Caco-2 (cell line): ENCODE results near the gene PRKAR1B. TPM values are rescaled to one million over a fixed set of nuclear protein-coding genes. Genes with fewer than 3 reads are reported as not detected.

Source experiments
- BruUV-seq: library from RNA; stranded (reverse); fragments of 400-500 nt; replicated peaks from 2 replicates; lab custom pipeline; 2021; lab: Mats Ljungman, UMichigan
- CTCF ChIA-PET: fragments of 300-600 bp; sonication (Branson Sonifier 250); formaldehyde crosslinking; loops from one replicate; lab custom pipeline; 2022; ENCODE audit warnings: antibody characterized with exemption; lab: Charles Lee
- POLR2A ChIA-PET: fragments of 300-600 bp; sonication (Branson Sonifier 250); formaldehyde crosslinking; loops from one replicate; lab custom pipeline; 2022; ENCODE audit warnings: antibody characterized with exemption; lab: Charles Lee
- DNase-seq, 2 experiments: peaks; one replicate each; pipeline versions ENCODE4 v3.0.0 to v3.0.0-alpha.2; 2020 to 2022
- H3K27me3 ChIP-seq: replicated peaks from 2 replicates; pipeline ENCODE4 v1.6.0; 2011; ENCODE audit warnings: low read length; ENCODE audit not compliant: control insufficient read depth, insufficient read depth
- H3K36me3 ChIP-seq: 2 replicates; pipeline ENCODE4 v1.5.1; 2011; ENCODE audit warnings: low read length; ENCODE audit not compliant: control insufficient read depth, insufficient read depth
- H3K4me1 ChIP-seq: fragments of 250-450 bp; sonication (Bioruptor Pico); 2 replicates; pipeline ENCODE4 v1.5.1; 2020; ENCODE audit warnings: mild to moderate bottlenecking
- H3K4me3 ChIP-seq: 2 replicates; pipeline ENCODE4 v1.5.1; 2011; ENCODE audit warnings: low read depth, mild to moderate bottlenecking, control low read depth, low read length
- H3K9me3 ChIP-seq: fragments of 250-450 bp; sonication (Bioruptor Pico); 2 replicates; pipeline ENCODE4 v1.5.1; 2020; ENCODE audit warnings: mild to moderate bottlenecking, moderate library complexity
- H3K27ac Mint-ChIP-seq: one replicate; pipeline ENCODE4 v1.8.0; 2022; ENCODE audit warnings: mixed read lengths; ENCODE audit not compliant: unreplicated experiment
- H3K27me3 Mint-ChIP-seq: one replicate; pipeline ENCODE4 v1.8.0; 2022; ENCODE audit warnings: mixed read lengths; ENCODE audit not compliant: insufficient read depth, unreplicated experiment
- H3K36me3 Mint-ChIP-seq: one replicate; pipeline ENCODE4 v1.8.0; 2022; ENCODE audit warnings: mild to moderate bottlenecking, mixed read lengths; ENCODE audit not compliant: insufficient read depth, unreplicated experiment
- H3K4me1 Mint-ChIP-seq: one replicate; pipeline ENCODE4 v1.8.0; 2022; ENCODE audit warnings: low read depth, mixed read lengths; ENCODE audit not compliant: unreplicated experiment
- H3K4me3 Mint-ChIP-seq: one replicate; pipeline ENCODE4 v1.8.0; 2022; ENCODE audit warnings: mild to moderate bottlenecking, moderate library complexity, mixed read lengths; ENCODE audit not compliant: unreplicated experiment
- H3K9me3 Mint-ChIP-seq: one replicate; pipeline ENCODE4 v1.8.0; 2022; ENCODE audit warnings: mixed read lengths; ENCODE audit not compliant: unreplicated experiment
- intact Hi-C: fragments of 100-400 bp; cut with micrococcal nuclease; formaldehyde crosslinking; loops from one replicate; pipeline ENCODE4 v1.10.0; 2022; ENCODE audit not compliant: unreplicated experiment
- total RNA-seq: library from RNA; stranded (reverse); gene quantifications from 2 replicates; pipeline ENCODE4 v1.2.3, GENCODE V29; 2022
- TF ChIP-seq, protein P1 (sequence below), 2 experiments: fragments of 200-600 bp in 1 of 2; IDR thresholded peaks; 1 replicate in 1 of 2; 2 replicates in 1 of 2; pipeline versions ENCODE4 v1.5.1 to v1.8.0; 2011 to 2022; ENCODE audit warnings: antibody characterized with exemption in 1 of 2, control low read depth in 1 of 2, inconsistent platforms in 1 of 2, low read depth in 1 of 2, low read length in 1 of 2, mild to moderate bottlenecking in 1 of 2, moderate library complexity in 1 of 2; ENCODE audit not compliant: insufficient read depth in 1 of 2, severe bottlenecking in 1 of 2, unreplicated experiment in 1 of 2

PRKAR1B gene
- total RNA-seq, 1 experiment from 2014 or later, result 56.6 TPM

DNA sequence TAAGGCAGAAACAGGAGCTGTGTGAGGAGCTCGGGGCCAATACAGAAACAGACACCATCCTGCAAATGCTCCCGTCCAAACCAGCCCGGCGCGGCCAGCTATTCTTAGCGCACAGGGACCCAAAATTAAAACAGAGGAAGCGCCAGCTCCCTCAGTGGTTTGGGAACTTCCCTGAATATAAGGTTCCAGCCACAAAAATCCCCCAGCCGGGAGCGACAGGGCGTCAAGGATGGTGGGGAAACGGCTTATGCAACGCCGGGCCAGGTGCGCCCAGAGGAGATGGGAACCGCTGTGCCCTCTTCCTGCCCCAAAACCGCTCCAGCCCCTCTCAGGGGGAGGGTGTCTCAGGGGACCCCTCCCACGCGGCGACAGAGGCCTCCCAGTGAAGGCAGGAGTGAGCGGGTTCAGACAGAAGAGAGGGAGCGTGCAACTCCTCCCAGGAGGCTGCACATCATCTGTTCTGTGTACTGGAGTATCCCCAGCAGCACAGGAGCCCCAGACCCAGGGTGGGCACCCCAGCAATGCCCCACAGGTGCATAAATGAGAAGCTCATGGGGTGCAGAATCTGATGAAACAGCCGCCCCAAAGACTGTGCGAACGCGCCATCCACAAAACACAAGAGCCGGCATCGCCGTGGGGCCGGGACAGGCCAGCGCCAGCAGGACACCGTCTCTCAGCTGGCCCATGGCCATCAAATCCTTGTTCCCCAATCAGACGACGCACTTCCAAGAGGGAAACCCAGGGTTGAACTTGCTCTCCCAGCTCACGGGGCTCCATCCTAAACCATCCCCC is 133.6 kb downstream of the PRKAR1B start:
- Histone ChIP-seq H3K9me3 (peaks cover 2% of the 10 kb centered on the region; the same call in 1 of the 2 replicates), H3K4me3 (no peak overlapping the region), H3K27me3 (no peaks in the 10 kb centered on the region), H3K4me1 (no peaks in the 10 kb centered on the region), H3K36me3 (peaks cover 2% of the 10 kb centered on the region; the same call in 1 of the 2 replicates)
- no peak for DNase-seq
- H3K27ac Mint-ChIP-seq, result no peak overlapping the region
- intact Hi-C loops, result no loop called here
- H3K9me3 Mint-ChIP-seq, result peaks cover 9% of the 10 kb centered on the region
- no TSS peak for BruUV-seq
- H3K4me3 Mint-ChIP-seq, result no peak overlapping the region
- ChIA-PET POLR2A (no interaction called here), CTCF (no interaction called here)
- no peaks in the 10 kb centered on the region for H3K27me3 Mint-ChIP-seq
- H3K4me1 Mint-ChIP-seq, result peaks cover 5% of the 10 kb centered on the region
- TF ChIP-seq, protein P1, sequence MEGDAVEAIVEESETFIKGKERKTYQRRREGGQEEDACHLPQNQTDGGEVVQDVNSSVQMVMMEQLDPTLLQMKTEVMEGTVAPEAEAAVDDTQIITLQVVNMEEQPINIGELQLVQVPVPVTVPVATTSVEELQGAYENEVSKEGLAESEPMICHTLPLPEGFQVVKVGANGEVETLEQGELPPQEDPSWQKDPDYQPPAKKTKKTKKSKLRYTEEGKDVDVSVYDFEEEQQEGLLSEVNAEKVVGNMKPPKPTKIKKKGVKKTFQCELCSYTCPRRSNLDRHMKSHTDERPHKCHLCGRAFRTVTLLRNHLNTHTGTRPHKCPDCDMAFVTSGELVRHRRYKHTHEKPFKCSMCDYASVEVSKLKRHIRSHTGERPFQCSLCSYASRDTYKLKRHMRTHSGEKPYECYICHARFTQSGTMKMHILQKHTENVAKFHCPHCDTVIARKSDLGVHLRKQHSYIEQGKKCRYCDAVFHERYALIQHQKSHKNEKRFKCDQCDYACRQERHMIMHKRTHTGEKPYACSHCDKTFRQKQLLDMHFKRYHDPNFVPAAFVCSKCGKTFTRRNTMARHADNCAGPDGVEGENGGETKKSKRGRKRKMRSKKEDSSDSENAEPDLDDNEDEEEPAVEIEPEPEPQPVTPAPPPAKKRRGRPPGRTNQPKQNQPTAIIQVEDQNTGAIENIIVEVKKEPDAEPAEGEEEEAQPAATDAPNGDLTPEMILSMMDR (IDR thresholded peaks at IDR 0.05; ENCODE audit: insufficient read depth in 1 of 2, low read depth in 1 of 2, low read length in 1 of 2, severe bottlenecking in 1 of 2, unreplicated experiment in 1 of 2), result no peak
- peaks cover 22% of the 10 kb centered on the region for H3K36me3 Mint-ChIP-seq

DNA sequence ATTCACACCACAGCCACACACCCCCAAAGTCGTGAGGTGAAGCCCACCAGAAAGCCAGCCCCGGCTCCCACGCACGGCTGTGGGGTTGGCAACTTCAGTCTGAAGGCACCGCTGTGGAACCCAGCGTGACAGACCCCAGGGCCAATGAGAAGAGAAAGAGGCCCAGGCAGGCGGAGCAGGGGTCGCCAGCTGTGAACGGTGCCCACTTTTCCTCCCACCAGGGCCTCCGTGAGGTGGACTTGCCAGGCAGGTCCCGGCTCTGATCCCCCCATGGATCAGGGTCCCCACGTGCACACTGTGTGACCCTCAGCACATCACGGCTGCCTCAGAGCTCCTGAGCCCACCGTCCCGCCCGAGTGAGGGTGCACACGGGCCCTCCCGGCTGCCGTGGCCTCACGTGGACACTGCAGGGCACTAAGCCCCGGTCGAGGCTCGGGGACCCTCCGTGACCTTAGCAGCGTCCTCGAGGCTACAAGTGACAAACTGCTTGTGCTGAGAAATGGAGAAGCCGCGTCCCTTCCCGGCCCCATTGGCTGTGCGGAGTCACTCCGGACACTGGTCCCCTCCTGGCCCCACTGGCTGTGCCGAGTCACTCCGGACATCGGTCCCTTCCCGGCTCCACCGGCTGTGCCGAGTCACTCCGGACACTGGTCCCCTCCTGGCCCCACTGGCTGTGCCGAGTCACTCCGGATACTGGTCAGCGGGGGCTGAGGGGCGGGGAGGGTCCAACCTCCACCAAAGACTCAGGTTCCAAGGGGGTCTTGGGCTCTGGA is 135.0 kb downstream of the PRKAR1B start:
- no TSS peak for BruUV-seq
- no peak for DNase-seq
- H3K36me3 Mint-ChIP-seq, result peaks cover 32% of the 10 kb centered on the region
- TF ChIP-seq, protein P1 (IDR thresholded peaks at IDR 0.05; ENCODE audit: insufficient read depth in 1 of 2, low read depth in 1 of 2, low read length in 1 of 2, severe bottlenecking in 1 of 2, unreplicated experiment in 1 of 2), result no peak
- CTCF ChIA-PET, result no interaction called here
- peaks cover 17% of the 10 kb centered on the region for H3K9me3 Mint-ChIP-seq
- Histone ChIP-seq H3K36me3 (peaks cover 3% of the 10 kb centered on the region; the same call in 1 of the 2 replicates), H3K9me3 (peaks cover 2% of the 10 kb centered on the region; the same call in 1 of the 2 replicates), H3K4me1 (peaks cover 12% of the 10 kb centered on the region), H3K4me3 (no peak overlapping the region), H3K27me3 (no peaks in the 10 kb centered on the region)
- H3K27ac Mint-ChIP-seq, result no peak overlapping the region
- peaks cover 1% of the 10 kb centered on the region for H3K4me1 Mint-ChIP-seq
- no peak overlapping the region for H3K4me3 Mint-ChIP-seq
- no peaks in the 10 kb centered on the region for H3K27me3 Mint-ChIP-seq
- POLR2A ChIA-PET, result no interaction called here
- intact Hi-C loops, result no loop called here

DNA sequence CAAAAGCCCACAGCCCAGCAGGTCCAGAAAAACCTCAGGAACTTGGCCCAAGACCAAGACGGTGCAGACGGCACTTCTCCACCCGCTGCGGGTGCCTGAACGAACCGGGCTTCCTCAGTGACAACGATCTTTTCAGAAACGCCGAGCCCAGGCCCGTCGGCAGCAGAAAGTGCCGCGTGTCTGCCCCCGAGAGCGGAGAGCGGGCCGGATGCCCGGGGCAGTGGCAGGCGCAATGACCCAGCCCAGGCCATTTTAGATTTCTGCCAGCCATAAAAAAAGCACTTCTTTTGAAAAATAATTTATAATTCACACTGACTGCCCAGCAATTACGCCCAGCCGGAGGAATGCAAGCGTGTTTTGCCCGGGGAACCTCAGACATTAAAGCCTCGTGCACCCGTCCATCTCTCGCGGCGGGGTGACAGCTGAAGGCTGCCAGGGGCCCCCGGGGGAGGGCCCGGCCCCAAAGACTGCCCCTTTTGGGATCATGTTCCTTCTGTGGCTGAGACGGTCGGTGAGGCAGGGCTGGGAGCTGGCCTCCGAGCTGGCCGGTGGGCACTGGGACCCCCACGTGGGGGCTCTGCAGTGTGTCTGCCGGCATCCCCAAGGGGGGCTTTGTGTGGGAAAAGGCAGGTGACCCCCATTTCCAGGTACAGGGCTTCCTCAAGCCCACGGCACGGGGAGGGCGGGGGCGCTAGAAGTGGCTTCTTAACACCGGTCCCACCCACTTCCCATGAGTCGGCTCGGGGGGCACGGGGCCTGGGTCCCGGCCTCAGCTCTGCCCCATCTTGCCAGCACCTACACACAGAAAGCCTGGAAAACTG is 136.1 kb downstream of the PRKAR1B start:
- DNase-seq, result no peak
- Mint-ChIP-seq H3K9me3 (peaks cover 17% of the 10 kb centered on the region), H3K4me1 (no peaks in the 10 kb centered on the region), H3K27ac (no peak overlapping the region), H3K36me3 (peaks cover 38% of the 10 kb centered on the region), H3K27me3 (no peaks in the 10 kb centered on the region), H3K4me3 (no peak overlapping the region)
- H3K36me3 ChIP-seq, result peaks cover 3% of the 10 kb centered on the region; the same call in 1 of the 2 replicates
- intact Hi-C loops, result no loop called here
- ChIA-PET POLR2A (no interaction called here), CTCF (no interaction called here)
- H3K4me3 ChIP-seq, result no peak overlapping the region
- H3K9me3 ChIP-seq, result peaks cover 2% of the 10 kb centered on the region; the same call in 1 of the 2 replicates
- peaks cover 12% of the 10 kb centered on the region for H3K4me1 ChIP-seq
- no peaks in the 10 kb centered on the region for H3K27me3 ChIP-seq
- BruUV-seq, result no TSS peak
- TF ChIP-seq, protein P1 (IDR thresholded peaks at IDR 0.05; ENCODE audit: insufficient read depth in 1 of 2, low read depth in 1 of 2, low read length in 1 of 2, severe bottlenecking in 1 of 2, unreplicated experiment in 1 of 2), result no peak
